ENCODE results near the gene CWC27. TPM values are rescaled to one million over a fixed set of nuclear protein-coding genes. Genes with fewer than 3 reads are reported as not detected.

The CWC27 gene
- total and polyA plus RNA-seq, 9 of the 15 experiments (the other 6 are each of a cell fraction or from before 2014, with no cell fraction given) = 19.7 to 49.3 (median 38.3) TPM

- H3K4me3 ChIP-seq = no peak overlapping the region
- H3K9ac ChIP-seq (ENCODE audit: insufficient read depth in 1 of 2, low read depth in 2 of 2, low read length in 2 of 2) = no peak overlapping the region
- ChIA-PET POLR2A (no interaction called here), CTCF (ENCODE audit: low intra/inter-chr PET ratio) (no interaction called here)
- H3K36me3 ChIP-seq (ENCODE audit: control insufficient read depth, insufficient read depth, low read length) = no peaks in the 10 kb centered on the region
- H3K4me1 ChIP-seq (replicated peaks in 1 of 2; ENCODE audit: control insufficient read depth in 2 of 2, insufficient read depth in 2 of 2, low read length in 2 of 2) = no peaks in the 10 kb centered on the region
- no peaks in the 10 kb centered on the region for H3K9me1 ChIP-seq (ENCODE audit: control insufficient read depth, insufficient read depth, low read length)
- in situ Hi-C loops (cut with MboI) = no loop called here
- no peak overlapping the region for H3K4me2 ChIP-seq (ENCODE audit: insufficient read depth, low read length)
- no peak overlapping the region for H2AFZ ChIP-seq (ENCODE audit: low read depth, low read length)
- no TSS peak for BruUV-seq (replicated peaks)
- no peaks in the 10 kb centered on the region for H4K20me1 ChIP-seq (replicated peaks; ENCODE audit: control insufficient read depth, insufficient read depth, low read length)
- H3K79me2 ChIP-seq (ENCODE audit: control insufficient read depth, insufficient read depth, low read length) = no peaks in the 10 kb centered on the region
- no peak overlapping the region for H3K27ac ChIP-seq (ENCODE audit: extremely low read depth, low read depth, low read length)
- intact Hi-C loops (cut with micrococcal nuclease) = no loop called here
- FAIRE-seq (no peak), ATAC-seq (no peak), DNase-seq (ENCODE audit: extremely low read depth in 1 of 4, low spot score in 3 of 4) (no peak)
- no peaks in the 10 kb centered on the region for H3K27me3 ChIP-seq (ENCODE audit: control insufficient read depth in 2 of 2, insufficient read depth in 2 of 2, low read length in 2 of 2)
- no peaks in the 10 kb centered on the region for H3K9me3 ChIP-seq (replicated peaks; ENCODE audit: control insufficient read depth, insufficient read depth, low read depth, low read length)
- TF ChIP-seq ZNF253 (CRISPR knock-in tag; conservative IDR thresholded peaks at IDR 0.05) (no peak), ELK3 (CRISPR knock-in tag; IDR thresholded peaks at IDR 0.05) (no peak), NKRF (IDR thresholded peaks at IDR 0.05; ENCODE audit: borderline replicate concordance) (no peak), CHD7 (IDR thresholded peaks at IDR 0.05; ENCODE audit: low read depth, low read length) (no peak)
- TF ChIP-seq, protein P1, sequence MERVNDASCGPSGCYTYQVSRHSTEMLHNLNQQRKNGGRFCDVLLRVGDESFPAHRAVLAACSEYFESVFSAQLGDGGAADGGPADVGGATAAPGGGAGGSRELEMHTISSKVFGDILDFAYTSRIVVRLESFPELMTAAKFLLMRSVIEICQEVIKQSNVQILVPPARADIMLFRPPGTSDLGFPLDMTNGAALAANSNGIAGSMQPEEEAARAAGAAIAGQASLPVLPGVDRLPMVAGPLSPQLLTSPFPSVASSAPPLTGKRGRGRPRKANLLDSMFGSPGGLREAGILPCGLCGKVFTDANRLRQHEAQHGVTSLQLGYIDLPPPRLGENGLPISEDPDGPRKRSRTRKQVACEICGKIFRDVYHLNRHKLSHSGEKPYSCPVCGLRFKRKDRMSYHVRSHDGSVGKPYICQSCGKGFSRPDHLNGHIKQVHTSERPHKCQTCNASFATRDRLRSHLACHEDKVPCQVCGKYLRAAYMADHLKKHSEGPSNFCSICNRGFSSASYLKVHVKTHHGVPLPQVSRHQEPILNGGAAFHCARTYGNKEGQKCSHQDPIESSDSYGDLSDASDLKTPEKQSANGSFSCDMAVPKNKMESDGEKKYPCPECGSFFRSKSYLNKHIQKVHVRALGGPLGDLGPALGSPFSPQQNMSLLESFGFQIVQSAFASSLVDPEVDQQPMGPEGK (CRISPR knock-in tag; IDR thresholded peaks at IDR 0.05; ENCODE audit: borderline replicate concordance) = no peak
These were observed 106.0 kb downstream of the CWC27 start for GRCh38 chr5:64874753-64875152.

Data from K562 (cell line).